ENCODE results near the gene PERP. TPM values are rescaled to one million over a fixed set of nuclear protein-coding genes. Genes with fewer than 3 reads are reported as not detected.
A peak's percentile ranks its signal among the peaks of the same experiment; 100 is the strongest.
"Not testable (repeated sequence)": the region's sequence is repeated elsewhere in the genome, so short reads cannot be mapped to it uniquely, and the experiment has no call there.

Gene PERP
- total RNA-seq, 1 experiment from 2014 or later, result 96.5 TPM

GRCh38 chr6:138105446-138105845 is 1.8 kb downstream of the PERP start:
- DNase-seq (ENCODE audit: low spot score), result no peak

- no peak for DNase-seq (ENCODE audit: low spot score)
Observed at GRCh38 chr6:138104618-138105213, 2.5 kb downstream of the PERP start.

DNA sequence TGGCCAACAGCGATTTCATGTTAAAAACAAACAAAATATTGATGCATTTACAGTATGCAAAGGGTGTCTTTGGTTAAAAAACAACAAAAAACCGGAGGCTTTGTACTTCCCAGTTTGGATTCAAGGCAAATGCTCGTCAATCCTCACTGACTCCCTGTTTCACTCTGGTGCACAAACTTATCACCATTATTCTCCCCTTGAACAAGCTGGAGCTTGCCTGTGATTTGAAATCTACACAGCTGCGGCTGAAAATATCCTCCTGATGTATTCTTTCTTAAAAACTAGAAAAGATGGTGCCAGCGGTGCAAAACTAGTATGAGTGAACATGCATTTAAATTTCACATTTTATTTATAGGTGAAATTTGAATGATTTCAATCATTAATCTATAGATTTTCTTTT is 3.3 kb downstream of the PERP start:
- DNase-seq (ENCODE audit: low spot score), result no peak

DNA sequence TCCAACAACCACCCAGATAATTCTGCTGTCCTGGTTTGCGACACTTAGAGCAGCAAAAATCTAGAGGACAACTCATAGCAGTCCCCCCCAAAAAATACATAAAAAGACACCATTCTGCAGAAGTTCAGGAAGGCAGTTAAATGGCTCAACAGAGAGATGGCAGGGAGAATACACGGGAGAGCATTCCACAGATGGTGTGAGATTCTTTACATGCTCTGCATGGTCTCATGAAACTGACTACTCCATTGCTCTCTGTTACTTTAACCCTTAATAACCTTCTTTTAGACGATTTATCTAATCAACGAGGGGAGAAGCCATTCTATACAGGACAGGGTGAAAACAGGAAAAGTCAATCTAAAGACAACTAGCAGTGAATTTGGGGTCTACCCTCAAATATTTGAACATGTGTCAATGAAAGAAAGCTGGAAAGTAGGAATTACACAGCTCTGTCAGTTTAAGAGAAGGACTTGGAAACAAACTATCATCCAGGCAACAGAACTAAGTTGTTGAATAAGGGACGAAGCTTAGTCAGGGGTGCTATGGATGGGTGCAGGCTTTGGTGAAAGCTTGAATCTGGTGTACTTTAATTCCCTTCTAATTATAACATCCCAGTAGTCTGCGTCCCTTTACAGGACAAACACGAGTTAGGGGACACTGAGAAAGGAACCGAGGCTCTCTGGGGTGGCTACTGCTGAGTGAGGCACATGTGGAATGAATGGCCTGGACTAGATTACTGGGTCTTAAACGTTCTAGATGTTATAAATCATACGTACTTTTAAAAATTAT is 5.1 kb downstream of the PERP start:
- no peak for DNase-seq (ENCODE audit: low spot score)

- DNase-seq (ENCODE audit: low spot score), result no peak
Observed at GRCh38 chr6:138099832-138100231, 7.4 kb downstream of the PERP start.

- DNase-seq (ENCODE audit: low spot score), result no peak
Observed at GRCh38 chr6:138098306-138098705, 8.9 kb downstream of the PERP start.

DNA sequence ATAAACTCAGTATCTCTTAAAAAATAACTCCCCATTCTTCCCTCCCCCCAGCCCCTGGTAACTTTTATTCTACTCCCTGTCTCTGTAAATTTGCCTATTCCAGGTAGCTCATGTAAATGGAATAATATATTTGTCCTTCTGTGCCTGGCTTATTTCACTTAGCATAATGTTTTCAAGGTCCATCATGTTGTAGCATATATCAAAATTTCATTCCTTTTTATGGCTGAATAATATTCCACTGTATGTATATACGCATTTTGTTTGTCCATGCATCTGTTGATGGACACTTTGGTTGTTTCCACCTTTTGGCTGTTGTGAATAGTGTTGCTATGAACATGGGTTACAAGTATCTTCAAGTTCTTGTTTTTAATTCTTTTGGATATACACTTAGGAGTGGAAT is 13.0 kb downstream of the PERP start:
- DNase-seq (ENCODE audit: low spot score), result no peak

GRCh38 chr6:138093632-138094031 is 13.6 kb downstream of the PERP start:
- no peak for DNase-seq (ENCODE audit: low spot score)

DNA sequence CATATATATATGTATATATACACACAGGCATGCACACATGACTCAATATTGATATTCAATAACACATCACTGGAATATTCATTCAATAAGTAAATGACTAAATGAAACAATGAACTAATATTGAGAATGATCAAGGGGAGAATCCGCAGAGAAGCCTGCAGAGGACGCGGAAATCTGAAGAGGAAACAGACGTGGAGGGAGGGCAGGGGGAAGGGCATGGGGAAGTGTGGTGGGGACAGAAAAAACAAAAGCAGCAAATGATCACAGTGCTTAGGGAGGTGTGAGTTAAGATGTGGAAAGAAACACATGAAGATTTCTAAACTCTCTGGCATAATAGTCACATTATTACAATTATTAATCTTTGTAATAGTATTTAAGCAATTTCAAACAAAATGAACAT is 14.5 kb downstream of the PERP start:
- DNase-seq (ENCODE audit: low spot score), result no peak

- DNase-seq (ENCODE audit: low spot score), result no peak
Observed at GRCh38 chr6:138089325-138089724, 17.9 kb downstream of the PERP start.

- DNase-seq (ENCODE audit: low spot score), result peak; percentile 84
Observed at GRCh38 chr6:138088326-138088762, 18.9 kb downstream of the PERP start.

- peak; percentile 75 for DNase-seq (ENCODE audit: low spot score)
Observed at GRCh38 chr6:138087593-138088325, 19.5 kb downstream of the PERP start.

GRCh38 chr6:138086573-138087196 is 20.5 kb downstream of the PERP start:
- peak; percentile 56 for DNase-seq (ENCODE audit: low spot score)

- no peak for DNase-seq (ENCODE audit: low spot score)
Observed at GRCh38 chr6:138085839-138086222, 21.4 kb downstream of the PERP start.

DNA sequence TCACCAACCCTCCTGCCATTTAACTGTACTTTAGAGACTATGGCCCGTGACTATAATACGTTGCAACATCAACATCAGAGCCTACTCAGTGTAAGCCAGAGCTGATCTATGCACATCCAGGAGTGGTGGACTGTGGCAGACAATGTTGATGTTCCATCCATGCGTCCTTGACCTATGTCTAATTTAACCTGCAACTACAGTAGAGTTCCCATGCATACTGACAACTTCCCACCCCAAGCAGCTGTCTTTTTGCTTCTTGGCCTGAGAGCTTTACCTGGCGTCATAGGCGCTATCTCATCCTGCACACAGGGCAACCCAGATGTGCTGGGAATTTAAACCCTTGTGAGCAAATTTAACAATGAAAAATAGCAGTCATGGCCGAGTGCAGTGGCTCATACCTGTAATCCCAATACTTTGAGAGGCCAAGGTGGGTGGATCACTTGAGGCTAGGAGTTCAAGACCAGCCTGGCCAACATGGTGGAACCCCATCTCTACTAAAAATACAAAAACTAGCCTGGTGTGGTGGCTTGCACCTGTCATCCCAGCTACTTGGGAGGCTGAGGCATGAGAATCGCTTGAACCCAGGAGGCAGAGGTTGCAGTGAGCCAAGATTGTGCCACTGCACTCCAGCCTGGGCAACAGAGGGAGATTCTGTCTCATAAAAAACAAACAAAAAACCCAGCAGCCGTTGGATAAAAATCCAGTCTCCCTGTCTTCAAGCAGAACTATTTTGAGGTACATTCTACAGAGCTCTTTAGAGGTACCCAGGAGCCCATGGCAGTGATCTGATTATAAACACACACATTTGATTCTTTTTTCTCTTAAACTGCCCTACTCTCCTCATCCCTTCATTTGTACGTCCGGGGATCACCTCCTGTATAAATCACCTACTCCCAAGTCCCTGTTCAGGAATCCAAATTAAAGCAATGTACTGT is 22.0 kb downstream of the PERP start:
- no peak for DNase-seq (ENCODE audit: low spot score)

DNA sequence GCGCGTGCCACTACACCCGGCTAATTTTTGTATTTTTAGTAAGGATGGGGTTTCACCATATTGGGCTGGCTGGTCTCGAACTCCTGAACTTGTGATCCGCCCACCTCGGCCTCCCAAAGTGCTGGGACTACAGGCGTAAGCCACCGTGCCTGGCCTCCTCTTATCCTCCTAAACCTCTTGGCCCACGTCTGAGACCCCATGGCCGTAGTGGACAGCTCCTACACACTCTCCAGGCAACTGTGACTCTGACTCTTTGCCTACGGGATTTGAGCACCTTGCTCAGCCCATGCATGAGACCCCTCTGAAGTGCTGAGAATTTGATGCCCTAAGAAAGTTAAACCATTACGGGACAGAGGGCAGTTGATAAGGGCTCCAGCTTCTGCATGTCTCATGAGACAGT is 25.0 kb downstream of the PERP start:
- no peak for DNase-seq (ENCODE audit: low spot score)

- DNase-seq (ENCODE audit: low spot score), result not testable (repeated sequence)
Observed at GRCh38 chr6:138079556-138079955, 27.7 kb downstream of the PERP start.

DNA sequence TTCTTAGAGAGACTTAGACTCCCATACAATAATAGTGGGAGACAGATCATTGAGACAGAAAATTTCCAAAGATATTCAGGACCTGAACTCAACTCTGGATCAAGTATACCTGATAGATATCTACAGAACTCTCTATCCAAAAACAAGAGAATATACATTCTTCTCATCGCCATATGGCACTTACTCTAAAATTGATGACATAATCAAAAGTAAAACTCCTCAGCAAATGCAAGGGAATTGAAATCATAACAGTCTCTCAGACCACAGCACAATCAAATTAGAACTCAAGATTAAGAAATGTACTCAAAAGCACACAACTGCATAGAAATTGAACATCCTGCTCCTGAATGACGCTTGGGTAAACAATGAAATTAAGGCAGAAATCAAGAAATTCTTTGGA is 28.7 kb downstream of the PERP start:
- no peak for DNase-seq (ENCODE audit: low spot score)

DNA sequence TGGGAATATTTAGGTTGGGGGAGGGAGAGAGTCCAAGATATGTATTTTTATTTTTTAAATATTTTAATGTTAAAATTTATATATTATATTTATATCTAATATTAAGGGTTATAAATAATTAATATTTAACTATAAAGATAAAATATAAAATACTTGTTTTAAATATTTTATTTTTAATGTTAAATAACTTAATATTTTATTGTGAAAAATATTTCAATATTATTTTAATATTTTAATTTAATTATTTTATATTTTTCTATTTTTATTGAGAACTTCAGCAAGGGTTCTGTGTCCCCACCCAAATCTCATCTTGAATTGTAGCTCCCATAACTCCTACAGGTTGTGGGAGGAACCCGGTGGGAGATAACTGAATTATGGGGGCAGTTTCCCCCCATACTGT is 34.0 kb downstream of the PERP start:
- DNase-seq (ENCODE audit: low spot score), result no peak

DNA sequence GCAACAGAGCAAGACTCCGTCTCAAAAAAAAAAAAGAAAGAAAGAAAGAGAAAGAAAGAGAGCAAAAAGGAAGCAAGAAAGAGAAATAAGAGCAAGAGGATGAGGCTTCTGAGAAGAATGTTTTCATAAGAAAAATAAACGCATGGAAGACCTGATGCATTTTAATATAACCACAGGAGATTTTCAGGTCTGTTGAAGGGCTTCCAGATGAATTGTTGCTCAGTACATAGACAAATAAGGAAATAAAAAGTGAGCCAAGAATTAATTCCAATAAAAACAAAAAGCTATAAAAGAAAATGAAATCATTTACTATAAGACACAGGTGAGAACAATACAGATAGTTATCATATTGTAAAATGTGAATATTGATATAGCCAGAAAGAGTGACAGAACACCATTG is 43.5 kb downstream of the PERP start:
- no peak for DNase-seq (ENCODE audit: low spot score)

- no peak for DNase-seq (ENCODE audit: low spot score)
Observed at GRCh38 chr6:138054982-138055381, 52.2 kb downstream of the PERP start.
